GM10266 (cell line): ENCODE measurements around the gene LZTR1.
"Not testable (repeated sequence)": the region's sequence is repeated elsewhere in the genome, so short reads cannot be mapped to it uniquely, and the experiment has no call there.

Experiments used
- DNase-seq: peaks from one replicate; pipeline ENCODE4 v3.0.0; 2012; ENCODE audit errors: extremely low spot score
- CTCF ChIP-seq: IDR thresholded peaks from 2 replicates; pipeline ENCODE4 v1.5.1; 2012; ENCODE audit warnings: mild to moderate bottlenecking, low read depth; ENCODE audit not compliant: control insufficient read depth, insufficient read depth; ENCODE audit errors: missing control alignments

Gene LZTR1

GRCh38 chr22:20981787-20982562, at the start of gene LZTR1:
Gene LZTR1 (plus strand): TSS chr22:20982297. CDS start chr22:20982372, 75 bp downstream.
- peak; percentile 67 for TF ChIP-seq CTCF
- DNase-seq: peak; percentile 90

- no peak for TF ChIP-seq CTCF
- no peak for DNase-seq
These were observed 48.2 kb upstream of the LZTR1 start for GRCh38 chr22:20933910-20934309.

GRCh38 chr22:20935049-20935448, 47.0 kb upstream of the LZTR1 start:
- DNase-seq: not testable (repeated sequence)

GRCh38 chr22:20935780-20936539, 46.1 kb upstream of the LZTR1 start:
- not testable (repeated sequence) for DNase-seq

DNA sequence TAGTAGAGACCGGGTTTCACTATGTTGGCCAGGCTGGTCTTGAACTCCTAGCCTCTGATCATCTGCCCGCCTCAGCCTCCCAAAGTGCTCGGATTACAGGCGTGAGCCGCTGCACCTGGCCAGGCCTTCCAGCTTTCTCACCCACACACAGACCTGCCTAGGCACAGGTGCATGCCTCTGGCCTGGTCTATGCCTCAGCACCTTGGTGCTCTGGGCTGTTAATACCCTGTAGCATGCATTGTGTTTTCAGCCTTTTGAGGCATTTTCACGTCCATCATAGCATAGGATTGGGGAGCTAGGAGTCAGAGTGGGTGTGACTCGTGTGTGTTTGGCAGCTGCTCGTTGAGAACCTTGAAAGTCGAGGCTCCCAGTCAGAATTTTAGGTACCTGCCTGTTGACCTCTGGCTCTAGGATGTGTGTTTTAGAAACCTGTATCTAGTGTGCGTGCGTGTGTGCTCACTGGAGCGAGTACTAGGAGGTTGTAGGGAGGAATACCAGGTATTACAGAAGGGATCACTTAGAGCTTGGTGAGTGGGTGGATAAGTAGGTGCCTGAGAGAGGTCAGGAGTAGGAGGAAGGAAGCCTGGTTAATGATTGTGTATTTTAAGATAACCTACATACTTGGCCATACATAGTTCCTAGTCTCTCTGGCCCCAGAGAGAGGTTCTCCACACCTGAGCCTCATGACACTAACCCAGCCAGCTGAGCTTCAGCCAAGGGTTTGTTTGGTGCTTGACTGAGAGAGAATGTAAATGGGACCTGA, 44.9 kb upstream of the LZTR1 start:
- no peak for TF ChIP-seq CTCF
- DNase-seq: no peak

- no peak for DNase-seq
- TF ChIP-seq CTCF: no peak
These were observed 44.1 kb upstream of the LZTR1 start for GRCh38 chr22:20937794-20938671.

DNA sequence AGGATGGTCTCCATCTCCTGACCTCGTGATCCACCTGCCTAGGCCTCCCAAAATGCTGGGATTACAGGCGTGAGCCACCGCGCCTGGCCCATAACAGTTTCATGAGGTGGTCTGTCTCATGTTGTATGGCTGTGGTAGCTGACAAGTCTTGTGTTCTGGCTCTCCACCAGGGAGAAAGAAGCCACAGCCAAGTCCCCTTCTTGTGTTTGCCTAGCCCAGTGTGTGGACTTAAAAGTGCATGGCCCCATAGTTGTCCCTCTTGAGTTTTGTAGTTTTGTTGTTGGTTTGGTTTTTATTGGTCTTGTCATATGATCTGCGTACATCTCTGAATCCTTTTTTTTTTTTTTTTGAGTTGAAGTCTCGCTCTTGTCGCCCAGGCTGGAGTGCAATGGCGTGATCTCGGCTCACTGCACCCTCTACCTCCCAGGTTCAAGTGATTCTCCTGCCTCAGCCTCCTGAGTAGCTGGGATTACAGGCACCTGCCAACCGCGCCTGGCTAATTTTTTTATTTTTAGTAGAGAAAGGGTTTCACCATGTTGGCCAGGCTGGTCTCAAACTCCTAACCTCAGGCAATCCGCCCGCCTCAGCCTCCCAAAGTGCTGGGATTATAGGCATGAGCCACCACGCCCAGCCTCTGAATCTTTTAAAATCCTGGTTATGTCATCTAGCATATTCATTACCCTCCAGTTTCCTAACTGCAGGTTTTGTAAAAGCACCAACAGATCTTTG, 42.5 kb upstream of the LZTR1 start:
- DNase-seq: not testable (repeated sequence)

- no peak for TF ChIP-seq CTCF
- DNase-seq: no peak
These were observed 41.9 kb upstream of the LZTR1 start for GRCh38 chr22:20940186-20940651.
